NCI-H1694 treated with DMSO at 0.1 percent for 48 hours (cell line): ENCODE measurements around the gene DUSP16.
A peak's percentile ranks its signal among the peaks of the same experiment; 100 is the strongest.

Experiments used
- DNase-seq: peaks from one replicate; lab custom pipeline; 2025; lab: John Stamatoyannopoulos, UW

The DUSP16 gene

DNA sequence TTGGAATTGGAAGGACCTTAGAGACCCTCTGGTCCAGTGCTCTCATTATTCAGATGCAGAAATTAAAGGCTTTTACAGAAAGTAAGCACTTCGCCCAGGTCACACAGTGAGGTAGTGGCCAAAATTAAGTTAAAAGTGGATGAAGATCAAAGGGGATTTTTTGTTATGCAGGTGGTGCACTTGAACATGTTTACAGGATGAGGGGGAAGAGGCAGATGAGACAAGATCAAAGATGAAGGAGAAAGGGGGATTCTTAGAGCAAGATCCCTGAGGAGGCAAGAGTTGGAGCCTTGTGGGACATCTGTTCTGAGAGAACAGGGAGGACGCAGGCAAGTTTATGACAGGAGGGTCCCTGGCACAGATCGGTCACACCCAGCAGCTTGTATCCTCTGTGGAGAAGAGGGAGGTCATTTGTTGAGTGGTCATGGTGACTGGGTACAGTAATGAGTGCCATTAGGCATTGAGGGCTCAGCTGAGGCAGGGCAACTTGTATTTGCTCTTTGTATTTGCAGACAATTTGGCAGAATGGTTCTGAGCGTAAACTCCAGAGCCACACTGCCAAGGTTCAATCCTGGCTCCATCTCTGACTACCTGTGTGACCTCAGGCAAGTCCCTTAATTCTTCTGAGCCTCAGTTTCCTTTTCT, 121.8 kb downstream of the DUSP16 start:
- no peak for DNase-seq

DNA sequence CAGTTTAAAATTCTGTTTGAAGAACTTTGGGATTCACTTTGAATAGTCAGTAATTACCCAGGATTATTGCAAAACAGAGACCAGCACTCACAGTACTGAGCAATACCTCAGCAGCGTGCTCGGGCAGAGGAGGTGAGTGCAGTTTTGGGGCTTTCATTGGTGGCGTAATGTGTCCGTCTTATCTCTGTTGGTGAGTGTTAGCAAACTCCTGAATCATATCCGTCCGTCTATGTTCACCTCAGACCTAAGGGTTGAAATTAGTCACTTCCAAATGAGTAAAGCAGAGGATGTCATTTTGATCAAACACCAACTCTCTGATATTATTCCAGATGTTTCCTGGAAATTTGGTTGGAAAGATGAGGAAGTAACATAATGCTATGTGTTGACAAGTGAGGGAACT, 123.0 kb downstream of the DUSP16 start:
- no peak for DNase-seq

DNA sequence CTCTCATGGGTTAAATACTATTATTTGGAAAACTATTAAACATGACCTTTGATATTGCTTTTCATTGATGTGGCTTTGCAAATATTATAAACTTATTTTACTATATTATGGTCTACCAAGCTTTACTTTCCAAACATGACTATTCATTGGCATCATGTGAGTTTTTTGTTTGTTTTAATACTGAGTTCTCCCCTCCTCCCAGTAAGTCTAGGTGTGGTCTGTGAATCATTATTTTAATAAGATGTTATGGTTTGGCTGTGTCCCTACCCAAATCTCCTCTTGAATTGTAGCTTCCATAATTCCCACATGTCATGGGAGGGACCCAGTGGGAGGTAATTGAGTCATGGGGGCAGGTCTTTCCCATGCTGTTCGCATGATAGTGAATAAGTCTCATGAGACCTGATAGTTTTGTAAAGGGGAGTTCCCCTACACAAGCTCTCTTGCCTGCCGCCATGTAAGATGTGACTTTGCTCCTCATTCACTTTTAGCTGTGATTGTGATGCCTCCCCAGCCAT, 125.8 kb downstream of the DUSP16 start:
- no peak for DNase-seq

DNA sequence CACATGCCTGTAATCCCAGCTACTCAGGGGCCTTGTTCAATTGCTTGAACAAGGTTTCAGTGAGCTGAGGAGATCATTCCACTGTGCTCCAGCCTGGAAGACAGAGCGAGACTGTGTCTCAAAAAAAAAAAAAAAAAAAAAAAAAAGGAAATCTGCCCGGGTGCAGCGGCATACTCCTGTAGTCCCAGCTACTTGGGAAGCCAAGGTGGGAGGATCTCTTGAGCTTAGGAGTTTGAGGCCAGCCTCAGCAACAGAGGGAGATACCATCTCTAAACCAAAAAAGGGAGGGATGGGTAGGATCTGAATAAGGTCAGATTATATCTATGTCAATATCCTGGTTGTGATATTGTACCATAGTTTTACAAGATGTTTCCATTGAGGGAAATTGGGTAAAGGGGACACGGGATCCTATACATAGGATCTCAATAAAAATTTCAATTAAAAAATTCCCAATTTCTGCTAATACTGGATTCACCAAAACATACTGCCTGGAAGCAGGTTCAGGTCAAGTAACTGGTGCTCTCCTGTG, 129.4 kb downstream of the DUSP16 start:
- no peak for DNase-seq

DNA sequence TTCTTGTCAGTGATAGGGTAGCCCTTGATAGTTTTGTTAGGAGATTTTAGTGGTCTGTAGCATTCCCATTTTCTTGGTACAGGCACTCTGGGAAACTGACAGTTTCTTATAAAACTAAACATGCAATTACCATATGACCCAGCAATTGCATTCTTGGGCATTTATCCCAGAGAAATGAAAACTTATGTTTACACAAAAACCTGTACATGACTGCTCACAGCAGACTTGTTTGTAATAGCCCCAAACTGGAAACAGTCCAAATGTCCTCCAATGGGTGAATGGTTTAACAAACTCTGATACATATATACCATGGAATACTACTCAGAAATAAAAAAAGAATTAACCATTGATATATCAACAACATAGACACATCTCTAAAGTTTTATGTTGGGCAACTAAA, 130.3 kb downstream of the DUSP16 start:
- DNase-seq = peak; percentile 11

DNA sequence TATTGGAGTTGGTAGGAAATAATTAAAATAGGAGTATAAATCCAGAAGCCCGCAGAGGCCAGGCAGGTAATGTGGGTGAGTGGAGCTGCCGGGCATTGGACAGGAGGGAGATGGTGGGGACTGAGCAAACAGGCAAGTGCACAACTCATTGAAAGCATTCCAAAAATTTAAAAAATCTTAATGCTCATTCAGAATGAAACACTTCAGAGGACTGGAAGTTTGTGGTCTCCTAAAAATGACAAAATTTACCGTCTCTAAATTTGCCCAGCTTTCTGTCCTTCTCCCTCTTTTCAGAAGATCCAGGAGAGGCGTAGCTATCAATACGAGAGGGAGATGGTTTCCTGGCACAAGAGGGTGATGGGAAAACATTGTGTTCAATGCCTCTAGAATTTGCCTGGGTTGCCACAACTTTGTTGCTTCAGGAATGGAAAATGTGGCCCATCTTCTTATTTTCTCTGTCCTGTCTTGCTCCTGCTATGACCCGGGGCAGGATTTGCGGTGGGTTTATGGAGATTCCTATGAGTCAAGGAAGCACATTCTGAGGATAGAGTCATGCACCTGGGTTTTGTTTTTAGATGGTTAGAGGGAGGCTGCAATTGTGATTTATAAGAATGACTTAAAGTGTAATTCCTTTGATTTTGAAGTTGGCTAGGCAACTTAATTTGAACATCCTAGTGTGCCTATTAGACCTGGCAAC, 133.6 kb downstream of the DUSP16 start:
- DNase-seq = no peak

DNA sequence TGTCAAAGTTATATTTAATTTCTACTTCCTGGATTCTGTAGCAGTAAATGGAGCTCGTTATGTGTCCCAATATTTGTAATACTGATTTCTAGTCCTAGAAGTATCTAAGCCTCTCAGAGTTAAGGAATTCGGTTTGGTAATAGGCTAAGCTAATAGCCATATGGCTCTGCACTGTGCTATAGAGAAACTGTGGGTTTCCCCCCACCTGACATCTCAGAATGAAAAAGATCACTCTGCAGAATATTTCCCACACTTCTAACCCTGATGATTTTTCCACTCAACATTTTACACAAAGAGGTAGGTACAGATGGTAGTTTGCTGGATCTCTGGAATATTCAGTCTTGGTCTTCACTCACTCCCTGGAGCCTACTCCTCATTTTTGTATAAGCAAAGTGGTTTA, 134.6 kb downstream of the DUSP16 start:
- DNase-seq = no peak

DNA sequence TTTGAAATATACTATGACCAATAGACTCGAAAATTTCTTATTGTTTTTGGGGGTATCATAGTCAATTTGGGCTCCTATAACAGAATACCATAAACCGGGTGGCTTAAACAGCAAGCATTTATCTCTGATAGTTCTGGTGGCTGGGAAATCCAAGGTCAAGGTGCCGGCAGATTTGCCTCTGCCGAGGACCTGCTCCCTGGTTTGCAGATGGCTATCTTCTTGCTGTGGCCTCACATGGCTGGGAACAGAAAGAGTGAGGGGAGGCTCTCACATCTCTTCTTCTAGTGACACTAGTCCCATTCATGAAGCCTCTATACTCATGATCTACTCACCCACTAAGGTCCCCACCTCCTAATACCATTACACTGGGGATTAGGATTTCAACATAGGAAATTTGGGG, 135.1 kb downstream of the DUSP16 start:
- DNase-seq = no peak

DNA sequence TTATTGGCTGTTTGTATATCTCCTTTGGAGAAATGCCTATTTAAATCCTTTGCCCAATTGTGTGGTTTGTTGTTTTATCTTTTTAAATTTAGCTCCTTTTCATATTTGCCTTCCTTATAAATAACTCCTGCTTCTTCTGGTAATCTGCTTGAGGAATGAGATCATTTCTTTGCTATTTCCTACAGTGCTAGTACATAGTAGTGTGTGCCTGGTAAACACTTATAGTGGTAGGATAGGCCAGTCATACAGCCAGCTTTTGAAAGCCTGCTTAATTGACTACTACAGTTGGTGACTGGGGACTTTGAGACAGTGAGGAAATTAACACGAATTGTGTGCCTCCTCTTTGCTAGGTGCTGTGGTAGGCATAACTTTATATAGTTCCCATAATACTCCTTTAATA, 137.0 kb downstream of the DUSP16 start:
- DNase-seq = no peak

DNA sequence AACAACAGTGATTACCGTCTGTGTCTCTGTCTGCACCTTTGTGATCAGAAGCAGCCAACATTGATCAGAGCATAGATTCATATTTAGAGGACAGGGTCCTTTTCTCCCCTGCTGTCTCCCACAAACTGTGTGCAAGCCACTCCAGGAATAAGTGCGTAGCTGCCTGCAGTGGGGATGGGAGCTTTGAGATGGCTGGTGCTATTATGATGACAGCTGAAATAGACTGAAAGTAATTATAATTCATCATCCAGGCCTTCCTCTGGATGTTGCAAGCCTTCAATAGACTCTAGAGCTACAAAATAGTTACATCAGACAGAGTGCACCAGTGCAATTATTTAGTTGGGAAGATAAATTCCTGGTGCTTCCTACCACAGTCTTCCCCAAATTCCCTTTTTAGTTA, 137.7 kb downstream of the DUSP16 start:
- no peak for DNase-seq
